ENCODE results near the gene SULT1A2. TPM values are rescaled to one million over a fixed set of nuclear protein-coding genes. Genes with fewer than 3 reads are reported as not detected.

The SULT1A2 gene
- 0.42 and 0.88 TPM in 2 replicates for total RNA-seq

GRCh38 chr16:28596840-28597691 lies at the start of gene SULT1A2:
SULT1A2 (minus strand) TSS chr16:28597050; CDS start chr16:28595930, 1,120 bp downstream.

GRCh38 chr16:28637765-28638164 lies 40.9 kb upstream of the SULT1A2 start, which contains the start of gene NPIPB8:
NPIPB8 (plus strand) TSS chr16:28638065; CDS start chr16:28638361, 296 bp downstream.

GRCh38 chr16:28609631-28610594 lies 13.1 kb upstream of the SULT1A2 start, which contains the start of gene SULT1A1:
SULT1A1 (minus strand) TSS chr16:28610044; CDS start chr16:28608855, 1,189 bp downstream.

GRCh38 chr16:28553776-28554633 lies 42.8 kb downstream of the SULT1A2 start, which contains the start of gene SGF29:
SGF29 (plus strand) TSS chr16:28553920; CDS start chr16:28581070, 27,150 bp downstream.

Other genes starting within 250 kb of the SULT1A2 start
- 0.49 TPM in 1 of 2 replicates, not detected in the other for gene NPIPB6, start 233.5 kb downstream of the SULT1A2 start, total RNA-seq
- 199 and 216 TPM in 2 replicates for gene EIF3CL, start 193.2 kb downstream of the SULT1A2 start, total RNA-seq
- gene NPIPB7, start 124.7 kb downstream of the SULT1A2 start, total RNA-seq, result not detected in 2 replicates
- 8.4 and 12.0 TPM in 2 replicates for gene CLN3, start 105.0 kb downstream of the SULT1A2 start, total RNA-seq
- not detected in 2 replicates for gene APOBR, start 102.4 kb downstream of the SULT1A2 start, total RNA-seq
- not detected in 2 replicates for gene IL27, start 90.2 kb downstream of the SULT1A2 start, total RNA-seq
- gene NUPR1, start 58.1 kb downstream of the SULT1A2 start, total RNA-seq, result 8.3 and 8.9 TPM in 2 replicates
- gene SGF29, start 43.1 kb downstream of the SULT1A2 start, total RNA-seq, result 17.9 and 19.5 TPM in 2 replicates
- 6.8 and 12.6 TPM in 2 replicates for gene SULT1A1, start 13.0 kb upstream of the SULT1A2 start, total RNA-seq
- not detected in 2 replicates for gene NPIPB8, start 41.0 kb upstream of the SULT1A2 start, total RNA-seq
- 281 and 312 TPM in 2 replicates for gene EIF3C, start 114.4 kb upstream of the SULT1A2 start, total RNA-seq
- gene NPIPB9, start 154.7 kb upstream of the SULT1A2 start, total RNA-seq, result 0.51 TPM in 1 of 2 replicates, not detected in the other
- 69.4 and 76.5 TPM in 2 replicates for gene ATXN2L, start 225.9 kb upstream of the SULT1A2 start, total RNA-seq
- 198 and 234 TPM in 2 replicates for gene TUFM, start 249.3 kb upstream of the SULT1A2 start, total RNA-seq

Data from airway epithelial cell (primary cell).